ENCODE measurements around the gene LRP1.

Gene LRP1

DNA sequence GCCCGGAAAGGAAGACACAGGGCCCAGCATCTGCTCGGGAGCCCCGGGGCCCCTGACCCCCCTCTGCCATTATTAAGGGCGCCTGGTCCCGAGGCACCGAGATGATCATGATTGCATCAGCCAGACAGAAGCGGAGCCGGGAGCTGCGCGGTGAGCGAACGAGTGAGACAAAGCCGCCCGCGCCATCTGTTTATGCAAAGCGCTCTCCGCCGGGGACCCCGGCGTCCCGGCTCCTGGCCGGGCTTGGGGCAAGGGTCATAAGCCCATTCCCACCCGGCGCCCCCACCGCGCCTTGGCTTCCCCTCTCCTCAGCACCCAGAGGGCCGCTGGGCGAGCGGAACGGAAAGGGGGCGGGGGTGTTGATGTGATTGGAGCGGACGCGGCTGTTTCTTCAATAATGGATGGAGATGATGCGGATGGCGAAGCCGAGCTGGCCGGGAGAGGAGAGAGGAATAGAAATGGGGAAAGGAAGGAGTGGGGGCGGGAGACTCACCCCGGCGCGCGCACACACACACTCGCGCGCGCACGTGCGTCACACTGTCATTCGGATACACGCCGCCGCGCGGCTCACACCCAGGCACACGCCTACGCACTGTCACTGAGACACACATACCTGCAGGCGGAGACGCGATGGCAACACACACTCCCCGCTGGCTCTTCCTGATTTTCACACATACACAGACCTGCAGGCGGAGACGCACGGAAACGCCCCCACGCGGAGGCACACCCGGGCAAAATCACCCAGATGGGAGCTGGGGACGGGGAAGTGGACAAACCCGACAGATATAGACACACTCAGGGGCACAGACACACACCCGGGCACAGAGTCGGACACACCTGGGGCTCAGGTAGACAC, 112.0 kb downstream of the LRP1 start:
- peak; percentile 45 to 46 for ATAC-seq

DNA sequence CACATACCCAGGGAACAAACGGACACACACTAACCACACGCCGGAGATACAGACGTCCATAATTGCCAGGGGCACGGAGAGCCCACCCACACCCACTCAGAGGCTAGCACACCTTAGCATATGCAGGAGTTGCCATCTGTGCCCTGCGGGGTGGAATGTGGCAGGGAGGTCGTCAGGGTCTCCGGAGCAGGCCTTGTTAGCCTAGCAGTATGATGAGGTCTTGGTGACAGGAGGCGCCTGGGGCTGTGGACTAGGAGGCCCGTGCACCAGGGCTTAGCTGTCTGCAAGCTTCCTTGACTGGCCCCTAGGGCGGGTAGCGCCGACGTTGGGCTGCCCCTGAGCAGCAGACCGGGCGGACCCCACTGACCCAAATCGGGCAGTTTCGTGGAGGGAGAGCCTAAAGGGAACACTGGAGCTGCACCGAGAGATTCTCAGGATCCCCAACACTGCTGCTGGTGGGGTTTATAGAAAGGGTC, 112.7 kb downstream of the LRP1 start:
- ATAC-seq: no peak

DNA sequence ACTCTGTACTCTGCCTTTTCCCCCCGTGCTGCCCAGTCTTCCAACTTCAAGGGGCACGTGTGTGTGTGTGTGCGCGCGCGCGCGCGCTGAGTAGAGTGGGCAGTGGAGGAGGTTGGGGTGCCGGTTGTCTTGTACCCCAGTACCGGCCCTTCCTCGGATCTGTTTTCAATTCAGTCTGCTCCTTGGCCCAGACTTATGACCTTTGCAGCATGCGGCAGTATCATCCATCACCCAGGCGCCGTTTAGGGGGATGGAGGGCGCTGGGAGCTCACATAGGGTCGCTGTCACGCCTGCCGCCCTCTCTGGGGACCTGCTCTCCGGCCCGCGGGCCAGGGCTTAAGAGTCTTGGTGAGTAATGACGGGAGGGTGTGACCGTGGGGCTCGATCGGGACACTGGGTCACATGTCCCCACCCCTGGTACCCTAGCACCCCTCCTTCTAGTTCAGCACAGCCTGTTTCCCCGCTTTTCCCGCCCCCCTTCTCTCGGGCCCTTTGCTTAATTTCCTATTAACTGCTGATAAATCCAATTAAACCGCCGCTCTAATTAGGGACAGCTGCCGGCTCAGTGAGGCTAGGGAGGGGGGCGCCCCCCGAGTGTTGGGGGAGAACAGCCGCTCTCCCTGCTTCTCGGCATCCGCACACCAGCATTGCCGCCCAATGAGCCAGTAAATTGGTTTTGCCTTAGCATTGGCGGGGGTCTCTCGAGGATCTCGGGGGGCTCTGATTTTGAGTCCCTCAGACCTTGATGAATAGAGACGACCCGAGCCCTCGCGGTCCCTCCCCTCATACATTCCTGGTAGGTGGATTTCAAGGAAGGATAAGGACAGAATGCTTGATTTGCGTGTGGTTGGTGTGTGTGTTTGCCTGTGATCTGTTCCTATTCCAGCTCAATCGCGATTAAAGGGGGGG, 113.4 kb downstream of the LRP1 start:
- no peak for ATAC-seq

DNA sequence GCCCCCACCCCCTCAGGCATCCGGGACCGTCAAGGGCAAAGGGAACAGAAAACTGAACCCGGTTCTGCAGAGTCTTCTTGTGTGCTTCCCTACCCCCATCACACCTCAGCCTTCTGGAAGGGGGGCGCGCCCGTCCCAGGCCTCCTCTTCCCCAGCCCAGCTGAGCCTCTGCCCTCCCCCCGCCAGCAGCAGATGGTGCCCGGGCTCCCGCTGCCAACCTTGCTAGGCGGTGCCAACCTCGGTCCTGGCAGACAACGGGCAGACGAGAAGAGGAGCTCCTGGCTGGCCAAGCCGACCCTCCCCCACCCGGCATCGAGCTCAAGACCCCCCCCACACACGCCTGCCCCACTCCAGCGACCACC, 114.0 kb downstream of the LRP1 start:
- no peak for ATAC-seq

DNA sequence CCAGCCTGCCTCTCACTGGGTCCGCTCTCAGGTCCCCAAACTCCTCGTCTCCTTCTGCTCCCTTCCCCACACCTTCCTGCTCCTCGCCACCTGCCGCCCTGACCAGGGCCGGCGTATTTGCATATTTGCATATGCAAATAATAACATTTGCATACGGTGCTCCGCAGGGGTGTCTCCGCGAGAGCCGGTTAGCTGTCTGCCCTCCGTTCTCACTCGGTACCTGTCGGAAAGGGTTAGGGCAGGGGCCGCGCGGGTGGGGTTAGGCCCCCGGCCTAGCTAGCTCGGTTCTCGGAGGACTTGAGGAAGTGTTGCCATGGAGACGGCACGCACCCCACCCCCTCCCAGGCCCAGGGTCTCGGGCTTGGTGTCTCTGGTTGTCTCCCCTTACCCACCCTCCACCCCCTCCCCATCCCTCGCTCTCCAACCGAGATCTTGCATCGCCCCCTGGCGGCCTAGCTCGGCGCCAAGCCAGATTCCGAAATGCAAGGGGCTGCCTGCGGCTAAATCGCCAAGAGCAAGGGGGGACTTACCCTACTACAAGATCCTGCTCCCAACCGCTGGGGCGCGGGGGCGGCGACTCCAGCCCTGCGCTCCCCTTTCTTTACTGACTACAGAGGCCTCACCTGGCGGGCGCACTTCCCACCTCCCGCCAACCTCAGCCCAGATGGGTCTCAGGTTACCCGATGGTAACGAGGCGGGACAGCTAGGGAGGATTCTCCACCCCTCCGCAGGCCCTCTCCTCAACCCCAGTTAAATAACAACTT, 114.6 kb downstream of the LRP1 start:
- ATAC-seq: no peak

DNA sequence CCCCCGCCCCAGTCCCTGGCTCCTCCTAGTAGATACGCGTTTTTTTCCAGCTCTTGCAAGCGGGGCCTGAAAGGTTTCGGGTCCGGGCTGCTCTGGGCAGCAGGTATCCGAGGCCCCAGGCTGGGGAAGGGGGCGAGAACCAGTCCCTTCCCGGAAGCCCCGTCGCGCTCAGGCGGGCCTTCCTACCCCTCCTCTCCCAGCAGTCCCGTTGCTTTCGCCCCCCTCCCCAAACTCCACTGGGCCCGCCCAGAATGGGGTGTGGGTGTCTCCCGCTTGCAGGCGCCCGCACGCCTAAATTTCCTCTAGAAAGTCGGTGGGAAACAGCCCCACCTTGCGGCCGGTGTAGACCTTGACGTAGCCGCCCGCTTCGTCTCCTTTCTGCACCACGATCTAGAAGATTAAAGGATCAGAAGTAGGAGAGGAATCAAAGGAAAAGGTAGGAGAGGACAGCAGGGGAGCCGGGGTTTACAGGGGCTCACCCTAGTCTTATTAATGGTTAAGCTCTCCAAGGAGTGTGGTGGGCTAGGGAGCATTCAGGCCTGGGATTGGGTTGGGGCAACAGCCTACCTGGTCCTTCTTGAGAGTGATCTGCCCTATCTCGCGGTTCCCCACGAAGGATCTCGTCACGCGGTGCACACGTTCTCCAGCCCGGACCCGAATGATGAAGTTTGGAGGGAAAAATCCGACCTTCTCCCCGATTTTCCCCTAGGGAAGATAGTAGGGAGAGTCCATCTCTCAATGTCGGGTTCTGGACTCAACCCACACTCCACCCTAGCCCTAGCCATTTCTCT, 115.4 kb downstream of the LRP1 start:
- ATAC-seq: peak in 1 of 2 donors; percentile 14

DNA sequence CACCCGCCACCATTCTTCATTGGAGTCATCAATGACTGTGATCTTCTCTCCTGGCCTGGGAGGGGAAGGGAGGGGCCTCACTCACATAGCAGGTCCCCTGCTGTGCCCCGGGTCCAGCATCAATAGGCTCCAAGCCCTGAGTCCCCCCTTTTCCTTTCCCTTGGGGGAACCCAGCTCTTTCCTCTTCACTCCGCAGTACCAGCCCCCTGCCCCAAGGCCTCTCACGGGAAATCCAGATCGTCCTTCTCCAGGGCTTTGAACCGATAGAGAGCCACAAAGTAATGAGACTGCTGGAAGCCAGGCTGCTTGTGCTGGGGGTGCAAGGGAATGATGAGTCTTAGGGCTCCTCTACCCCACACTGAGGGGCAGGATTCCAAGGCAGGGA, 116.0 kb downstream of the LRP1 start:
- no peak for ATAC-seq

DNA sequence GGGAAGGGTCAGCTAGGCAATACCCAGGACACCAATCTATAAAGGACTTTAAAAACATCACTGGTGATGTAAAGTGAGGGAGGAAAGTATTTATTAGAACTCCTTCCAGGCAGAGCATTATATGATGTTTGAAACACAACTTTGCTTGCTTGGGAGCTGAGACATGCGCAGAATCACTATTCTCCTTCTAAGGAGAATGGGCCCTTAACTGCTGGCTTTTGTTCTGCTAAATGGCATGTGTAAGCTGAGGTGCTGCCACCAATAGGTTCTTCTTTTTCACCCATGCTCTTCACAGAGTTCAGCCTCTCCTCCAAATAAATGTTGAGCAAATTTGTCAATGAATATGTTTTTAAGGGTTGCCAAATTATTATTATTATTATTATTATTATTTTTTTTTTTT, 118.8 kb downstream of the LRP1 start:
- no peak for ATAC-seq

DNA sequence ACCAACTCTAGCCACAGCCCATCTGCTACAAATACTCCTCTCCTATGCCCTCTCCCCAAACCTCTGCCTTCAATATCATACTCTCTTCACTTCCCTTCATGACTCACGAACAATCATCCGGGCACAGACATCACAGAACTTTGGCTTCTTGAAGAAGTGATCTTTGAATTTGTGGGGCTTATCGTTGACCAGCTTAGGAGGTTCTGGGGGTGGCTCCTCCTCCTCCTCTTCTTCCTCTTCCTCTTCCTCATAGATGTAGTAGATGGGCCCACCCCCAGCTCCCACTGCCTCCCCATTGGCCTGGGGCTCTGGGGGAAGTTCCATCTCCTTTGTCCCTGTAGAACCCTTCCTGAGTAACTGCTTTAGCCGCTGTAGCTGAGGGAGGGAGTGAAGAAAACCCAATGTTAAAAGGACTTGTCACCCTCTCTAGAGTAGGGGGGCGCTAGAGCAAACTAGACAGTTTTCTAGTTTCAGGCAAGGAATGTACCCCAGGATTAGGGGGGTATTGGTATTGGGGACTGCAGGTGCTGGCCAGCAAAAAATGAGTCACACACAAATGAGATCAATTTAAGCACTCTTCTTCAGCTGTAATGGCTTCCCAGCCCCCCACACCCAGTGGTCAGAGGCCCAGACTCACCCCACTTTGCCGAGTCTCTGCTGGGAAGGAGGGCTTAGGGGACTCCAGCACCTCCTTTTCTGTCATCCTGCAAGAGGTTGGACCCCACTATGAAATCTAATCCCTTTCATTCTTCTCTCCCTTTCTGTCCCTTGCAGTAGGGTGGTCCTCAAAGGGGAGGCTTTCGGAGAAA, 120.9 kb downstream of the LRP1 start:
- no peak for ATAC-seq

DNA sequence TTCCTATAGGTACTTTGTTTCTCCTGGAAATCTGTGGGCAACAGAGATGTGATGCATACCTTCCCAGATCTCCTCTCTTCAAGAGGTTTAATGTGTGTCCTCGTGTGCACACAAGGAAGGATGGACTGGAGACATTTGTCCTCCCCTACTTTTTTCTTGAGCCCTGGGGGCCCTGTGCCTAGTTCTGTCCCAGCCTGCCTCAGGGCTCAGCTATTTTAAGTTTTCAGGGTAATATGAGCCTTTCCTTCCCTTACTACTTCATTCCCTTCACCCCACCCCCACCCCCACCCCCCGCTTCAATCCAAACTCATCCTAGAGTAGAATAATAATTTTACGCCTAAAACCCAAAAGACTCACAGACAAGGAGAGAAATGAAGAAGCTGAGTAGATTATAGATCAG, 122.3 kb downstream of the LRP1 start:
- no peak for ATAC-seq

DNA sequence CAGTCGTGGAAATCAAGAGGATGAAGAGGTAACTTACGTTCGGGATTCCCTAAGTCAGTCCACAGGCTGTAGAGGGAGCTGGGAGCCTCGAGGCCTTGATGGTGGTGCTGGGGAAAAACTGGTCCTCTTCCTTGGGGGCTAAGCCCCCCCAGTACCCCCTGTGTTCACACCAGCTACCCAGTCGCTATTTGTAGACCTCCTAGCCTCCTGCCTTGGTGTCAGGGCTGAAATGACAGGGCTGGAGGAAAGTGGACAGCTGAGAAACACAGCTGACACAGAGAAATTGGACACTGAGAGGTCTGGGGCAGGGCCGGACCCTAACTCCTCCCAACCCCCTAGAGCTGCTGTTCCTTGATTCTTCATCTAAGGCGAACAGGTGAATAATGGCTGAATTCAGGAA, 122.7 kb downstream of the LRP1 start, which contains the start of gene STAC3:
Gene STAC3, minus strand, starts transcription at position 232 of the 400 bp plus-strand sequence. CDS start 1,551 bp downstream, outside the sequence.
- ATAC-seq: no peak

DNA sequence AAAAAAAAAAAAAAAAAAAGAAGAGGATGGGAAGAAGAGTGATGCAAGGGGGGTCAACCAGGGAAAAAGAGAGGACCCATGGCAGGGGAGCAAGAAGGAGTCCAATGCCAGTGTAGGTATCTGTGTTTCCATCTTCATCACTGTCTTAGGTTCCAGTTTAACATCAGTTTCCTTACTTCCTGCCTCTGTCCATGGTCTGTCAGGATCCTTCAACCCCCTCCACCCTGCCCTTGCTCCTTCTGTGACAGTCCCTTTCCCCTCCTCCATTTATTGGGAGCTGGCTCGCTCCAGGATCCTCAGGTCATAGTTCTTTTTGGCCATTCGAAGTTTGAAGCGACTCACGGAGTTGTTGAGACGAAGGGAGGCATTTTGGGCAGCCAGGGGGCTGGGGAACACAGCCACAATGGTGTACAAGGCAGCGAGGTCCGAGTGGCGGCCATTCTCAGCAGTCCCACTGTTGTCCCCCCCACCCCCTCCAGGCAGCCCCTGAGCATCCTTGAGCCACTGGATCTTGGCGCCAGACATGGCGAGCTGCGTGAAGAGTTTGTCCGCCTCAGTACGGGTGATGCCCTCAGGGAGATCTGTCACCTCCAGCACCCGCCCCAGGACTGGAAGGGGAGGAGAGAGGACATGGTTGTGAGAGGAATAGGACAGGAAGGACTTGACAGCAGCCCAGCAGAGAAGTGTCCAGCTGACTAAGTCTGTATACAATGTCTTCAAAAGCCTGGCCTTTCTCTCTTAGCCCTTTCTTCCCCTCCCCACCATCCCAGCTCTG, 126.4 kb downstream of the LRP1 start:
- ATAC-seq: no peak

DNA sequence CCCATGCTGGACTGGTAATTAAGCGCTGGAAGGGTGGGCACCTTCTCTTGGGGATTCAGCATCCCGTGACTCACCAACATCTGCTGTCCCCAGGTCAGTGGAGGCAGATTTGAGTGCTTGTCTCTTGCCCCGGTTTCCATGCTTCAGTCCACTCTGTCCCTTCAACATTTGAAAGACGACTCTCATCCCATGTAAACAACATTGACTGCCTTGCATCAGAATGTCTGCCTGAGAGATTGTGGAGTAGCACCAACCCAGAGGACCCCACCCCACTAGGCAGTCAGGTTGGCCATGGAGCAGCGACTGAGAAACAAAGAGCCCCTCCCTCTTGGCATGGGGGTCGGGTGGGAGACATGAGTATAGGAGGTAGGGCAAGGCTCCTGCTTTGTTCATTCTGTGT, 127.6 kb downstream of the LRP1 start:
- ATAC-seq: no peak

DNA sequence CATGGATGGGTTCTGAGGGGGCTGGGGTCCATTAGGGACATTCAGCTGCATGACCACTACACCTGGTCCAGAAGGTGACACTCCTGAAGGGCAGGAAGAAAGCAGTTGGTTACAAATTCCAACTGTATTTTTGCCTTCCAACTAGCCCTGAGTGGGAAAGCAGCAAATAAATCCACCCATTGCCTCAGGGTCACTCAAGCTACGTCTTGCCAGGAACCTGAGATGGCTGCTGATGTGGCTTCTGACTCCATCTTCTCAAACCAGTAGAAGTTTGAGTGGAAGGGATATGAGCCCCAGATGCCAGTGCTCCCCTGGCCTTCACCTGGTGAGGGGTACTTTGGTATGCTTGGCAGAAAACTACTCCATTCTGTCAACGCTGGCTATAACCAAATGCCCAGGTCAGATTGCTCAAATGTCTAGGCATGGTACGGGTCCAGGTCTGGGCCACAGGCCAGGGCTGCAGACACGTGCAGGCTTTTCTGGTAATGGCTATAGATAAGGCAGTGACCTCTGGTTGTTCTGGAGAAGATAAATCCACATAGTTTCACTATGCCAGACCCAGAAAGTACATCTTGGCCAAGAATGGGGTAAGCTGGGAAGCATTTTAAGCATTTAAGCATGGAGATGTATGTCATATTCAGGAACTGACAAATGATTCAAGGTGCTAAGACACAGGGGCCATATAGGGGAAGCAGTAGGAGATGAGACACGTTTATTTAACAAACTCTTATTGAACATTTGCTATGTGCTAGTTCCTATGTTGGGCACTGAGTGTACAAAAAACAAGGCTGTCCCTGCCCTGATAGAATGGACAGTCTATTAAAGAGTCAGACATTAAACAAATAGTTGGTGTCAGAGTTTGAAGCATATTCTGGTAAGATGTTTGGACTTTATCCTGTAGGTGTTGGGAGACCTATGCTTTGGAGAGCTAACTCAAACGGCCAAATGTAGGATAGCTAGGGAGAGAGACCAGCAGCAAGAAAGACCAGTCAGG, 131.0 kb downstream of the LRP1 start:
- ATAC-seq: no peak

DNA sequence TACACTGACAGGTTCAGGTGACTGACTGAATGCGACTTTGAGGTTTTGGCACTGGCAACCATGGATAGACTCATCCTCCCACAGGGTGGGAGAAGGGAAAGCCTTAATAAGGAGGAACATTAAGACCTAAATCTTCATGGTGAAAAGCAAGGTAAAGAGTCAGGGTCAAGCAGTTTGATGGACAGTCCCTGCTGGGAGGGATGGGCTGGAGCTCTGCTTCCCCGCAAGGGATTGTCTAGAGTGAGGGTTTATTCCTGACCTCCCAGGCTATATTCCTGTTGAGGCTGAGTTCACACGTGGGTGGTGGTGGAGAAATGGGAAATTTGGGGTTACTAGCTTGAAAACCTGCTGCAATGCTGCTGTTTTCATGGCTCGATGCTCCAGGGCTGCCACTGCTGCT, 132.1 kb downstream of the LRP1 start:
- ATAC-seq: no peak

DNA sequence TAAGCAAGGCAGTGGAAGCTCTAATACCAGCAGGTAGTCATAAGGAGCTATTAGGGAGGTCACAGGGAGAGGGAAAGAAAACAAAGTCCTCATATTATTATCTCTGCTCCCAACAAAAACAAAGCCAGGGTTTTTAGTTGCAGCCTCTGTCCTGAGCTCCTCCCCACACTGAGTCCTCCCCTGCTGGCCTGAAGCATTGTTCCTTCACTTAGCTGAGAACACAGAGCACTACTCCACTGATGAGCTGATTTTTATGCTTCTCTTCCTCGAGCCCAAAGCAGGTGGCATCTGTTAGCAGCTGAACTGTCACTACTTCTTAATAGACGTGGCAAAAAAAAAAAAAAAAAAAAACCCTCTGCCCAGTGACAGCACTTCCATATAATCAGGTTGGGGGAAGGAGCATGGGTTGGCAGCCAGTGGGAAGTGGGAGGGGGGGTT, 133.2 kb downstream of the LRP1 start:
- no peak for ATAC-seq

DNA sequence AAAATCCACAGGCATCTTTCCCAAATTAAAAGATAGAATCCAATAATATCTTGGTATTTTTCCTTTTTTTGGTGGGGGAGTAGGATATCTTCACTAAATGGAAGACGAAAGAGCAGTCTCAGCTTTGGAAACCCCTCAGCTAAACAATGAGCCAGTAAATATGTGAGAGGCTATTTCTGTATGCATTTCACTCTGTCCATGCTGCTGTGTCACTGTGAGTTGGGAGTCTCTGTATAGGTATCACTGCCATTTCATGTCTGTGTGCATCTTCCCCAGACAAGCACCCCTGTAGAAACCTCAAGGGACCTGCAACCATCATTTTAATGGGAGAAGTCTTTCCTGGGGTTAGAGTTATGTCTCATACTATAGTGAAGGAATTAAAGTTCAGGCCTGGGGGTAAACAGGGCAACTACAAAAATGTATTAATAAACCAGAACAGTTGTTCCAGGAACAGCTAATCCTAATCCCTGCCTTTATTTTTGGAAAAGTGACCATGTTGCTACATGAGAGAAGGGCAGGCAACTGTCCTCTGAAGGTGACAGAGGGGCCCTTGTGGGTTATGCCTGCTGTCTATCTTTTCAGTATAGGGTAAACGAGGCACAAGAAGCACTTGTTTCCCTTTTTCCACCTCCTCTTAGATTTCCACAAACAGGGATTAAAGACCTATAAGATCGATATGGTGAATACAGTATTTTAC, 134.0 kb downstream of the LRP1 start:
- no peak for ATAC-seq
